Common myeloid progenitor, CD34-positive (primary cell): Measurements from ENCODE around the gene NPAS3.

ENCODE experiments used
- CTCF ChIA-PET: fragments of 350-600 bp; sonication (Branson Sonifier 250); formaldehyde crosslinking; loops from one replicate; lab custom pipeline; 2021; ENCODE audit warnings: antibody characterized with exemption; lab: Charles Lee
- POLR2A ChIA-PET: fragments of 350-600 bp; sonication (Branson Sonifier 250); formaldehyde crosslinking; loops from one replicate; lab custom pipeline; 2021; ENCODE audit warnings: antibody characterized with exemption; lab: Charles Lee
- DNase-seq, 3 donors: peaks; one replicate each; pipeline versions ENCODE4 v3.0.0 to v3.0.0-alpha.2; 2013
- H3K27ac ChIP-seq, 2 experiments: 1 replicate in 1 of 2; 2 replicates in 1 of 2; pipeline ENCODE4 v1.7.0; 2013; ENCODE audit warnings: inconsistent platforms in 2 of 2, low read length in 2 of 2, mild to moderate bottlenecking in 2 of 2, low read depth in 1 of 2, moderate library complexity in 1 of 2; ENCODE audit not compliant: severe bottlenecking in 2 of 2, insufficient read depth in 1 of 2, poor library complexity in 1 of 2
- H3K27me3 ChIP-seq, 5 experiments: replicated peaks in 2 of 5; 1 replicate in 3 of 5; 2 replicates in 2 of 5; pipeline versions ENCODE4 v1.6.1 to v1.7.0; 2013; ENCODE audit warnings: low read length in 4 of 5, mild to moderate bottlenecking in 2 of 5, moderate library complexity in 2 of 5, inconsistent platforms in 1 of 5; ENCODE audit not compliant: insufficient read depth in 5 of 5, control insufficient read depth in 4 of 5
- H3K36me3 ChIP-seq, 4 experiments: 1 replicate in 2 of 4; 2 replicates in 2 of 4; pipeline versions ENCODE4 v1.6.1 to v1.7.0; 2013; ENCODE audit warnings: low read length in 3 of 4, control low read depth in 1 of 4, mild to moderate bottlenecking in 1 of 4; ENCODE audit not compliant: control insufficient read depth in 4 of 4, insufficient read depth in 4 of 4
- H3K4me1 ChIP-seq, 4 experiments: 1 replicate in 3 of 4; 2 replicates in 1 of 4; pipeline versions ENCODE4 v1.6.1 to v1.7.1; 2013; ENCODE audit warnings: low read length in 3 of 4, mild to moderate bottlenecking in 3 of 4, control low read depth in 1 of 4, inconsistent platforms in 1 of 4, moderate library complexity in 1 of 4; ENCODE audit not compliant: control insufficient read depth in 4 of 4, insufficient read depth in 4 of 4; ENCODE audit errors: control extremely low read depth in 1 of 4
- H3K4me3 ChIP-seq, 7 experiments: 1 replicate in 4 of 7; 2 replicates in 3 of 7; pipeline versions ENCODE4 v1.5.1 to v1.7.0; 2013; ENCODE audit warnings: mild to moderate bottlenecking in 7 of 7, low read length in 6 of 7, moderate library complexity in 6 of 7, inconsistent platforms in 2 of 7, low read depth in 2 of 7, control low read depth in 1 of 7; ENCODE audit not compliant: insufficient read depth in 4 of 7, control insufficient read depth in 1 of 7; ENCODE audit errors: extremely low read depth in 1 of 7
- H3K9me3 ChIP-seq, 5 experiments: 1 replicate in 4 of 5; 2 replicates in 1 of 5; pipeline versions ENCODE4 v1.6.1 to v1.7.1; 2013; ENCODE audit warnings: low read length in 4 of 5, mild to moderate bottlenecking in 2 of 5, inconsistent platforms in 1 of 5, low read depth in 1 of 5, moderate library complexity in 1 of 5; ENCODE audit not compliant: control insufficient read depth in 4 of 5, insufficient read depth in 2 of 5; ENCODE audit errors: control extremely low read depth in 1 of 5
- whole genome bisulfite sequencing: methylation state at CpG from one replicate; pipeline ENCODE4 v1.1.5; 2013; ENCODE audit not compliant: insufficient coverage; 5-methylcytosine and 5-hydroxymethylcytosine counted together

NPAS3 gene

DNA sequence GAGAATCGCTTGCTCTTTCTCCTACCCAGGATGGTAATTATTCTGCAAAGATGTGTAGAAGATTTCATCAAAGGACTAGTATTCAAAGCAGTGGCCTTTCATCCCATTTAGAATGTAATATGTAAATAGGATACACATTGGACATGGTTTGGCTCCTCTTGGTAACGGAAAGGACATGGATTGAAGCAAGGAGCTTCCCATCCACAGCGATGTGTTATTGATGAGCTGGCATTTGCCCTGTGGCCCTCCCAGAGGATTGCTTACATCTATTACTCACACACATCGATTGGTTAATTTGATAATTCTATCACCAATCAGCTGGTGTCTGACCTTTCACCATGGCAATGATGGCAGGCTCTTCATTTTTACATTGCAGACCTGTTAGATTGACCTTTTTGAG lies 553.8 kb downstream of the NPAS3 start:
- no peaks in the 10 kb centered on the region for H3K4me1 ChIP-seq
- peaks cover 0 to 2% (median 0%) of the 10 kb centered on the region in 5 experiments for H3K9me3 ChIP-seq
- no peaks in the 10 kb centered on the region for H3K36me3 ChIP-seq
- CTCF ChIA-PET, result interaction anchor here (0.7 kb wide), 1 partner anchor 20 kb away, joined by 3 read pairs; no protein-coding TSS in a partner anchor
- WGBS, result 100% methylated on average over 2 of the region's 4 CpGs
- H3K4me3 ChIP-seq, result no peak overlapping the region
- H3K27me3 ChIP-seq, result no peaks in the 10 kb centered on the region
- no peak for DNase-seq
- H3K27ac ChIP-seq, result no peak overlapping the region
- POLR2A ChIA-PET, result no interaction called here

DNA sequence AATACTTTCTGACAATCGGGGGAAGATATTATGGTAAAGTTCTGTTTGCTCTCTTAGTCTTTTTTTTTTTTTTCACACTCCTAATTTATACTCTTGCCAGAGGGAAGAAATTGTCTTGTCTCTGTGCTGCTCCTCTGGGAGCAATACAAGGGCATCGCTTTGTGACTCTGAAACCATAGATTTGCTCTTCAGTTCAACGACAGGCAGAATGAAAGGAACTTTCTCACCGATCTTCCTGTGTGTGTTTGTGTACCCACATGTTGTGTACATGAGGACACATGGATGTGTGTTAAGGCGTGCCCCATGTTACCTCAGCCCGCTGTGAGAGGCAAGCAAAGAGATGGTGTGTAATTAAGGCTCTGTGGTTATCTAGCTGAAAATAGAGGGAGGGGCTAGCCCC lies 554.6 kb downstream of the NPAS3 start:
- WGBS, result 100% methylated on average over 4 of the region's 6 CpGs
- no peak overlapping the region for H3K4me3 ChIP-seq

DNA sequence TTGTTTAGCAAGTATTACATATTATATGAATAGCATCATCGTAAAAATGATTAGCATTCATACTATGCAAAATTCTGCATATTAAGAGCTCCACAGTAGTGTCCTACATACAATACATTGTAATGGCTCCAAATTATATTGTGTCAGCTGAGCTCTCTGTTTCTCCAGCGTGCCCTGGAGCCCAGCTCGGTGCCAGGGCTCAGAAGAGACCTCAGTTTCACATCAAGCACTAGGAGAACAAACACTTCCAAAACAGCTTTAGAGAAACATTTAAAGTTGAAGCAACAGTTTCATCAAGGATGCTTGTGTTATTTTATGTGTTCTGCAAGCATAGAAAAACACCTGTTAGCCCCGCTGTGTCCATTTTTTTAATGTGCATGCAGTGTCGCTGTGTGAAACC lies 555.3 kb downstream of the NPAS3 start:
- CTCF ChIA-PET, result interaction anchor here (0.9 to 2.0 kb wide), 2 partner anchors 18 to 298 kb away, joined by 3 to 6 read pairs; no protein-coding TSS in a partner anchor
- Histone ChIP-seq H3K27me3 (no peaks in the 10 kb centered on the region), H3K27ac (no peak overlapping the region), H3K9me3 (peaks cover 0 to 2% (median 0%) of the 10 kb centered on the region in 5 experiments), H3K4me3 (no peak overlapping the region), H3K4me1 (no peaks in the 10 kb centered on the region), H3K36me3 (no peaks in the 10 kb centered on the region)
- no peak for DNase-seq
- POLR2A ChIA-PET, result interaction anchor here (0.6 kb wide), 1 partner anchor 998 kb away, joined by 3 read pairs; no protein-coding TSS in a partner anchor
- 100% methylated on average over 2 of the region's 5 CpGs for WGBS

More for the DNA sequence above, 554.6 kb downstream of the NPAS3 start:
- H3K36me3 ChIP-seq, result no peaks in the 10 kb centered on the region
- H3K27me3 ChIP-seq, result no peaks in the 10 kb centered on the region
- POLR2A ChIA-PET, result no interaction called here
- CTCF ChIA-PET, result interaction anchor here (0.7 to 2.0 kb wide), 2 partner anchors 21 to 299 kb away, joined by 3 to 6 read pairs; no protein-coding TSS in a partner anchor
- no peaks in the 10 kb centered on the region for H3K4me1 ChIP-seq
- no peak for DNase-seq
- no peak overlapping the region for H3K27ac ChIP-seq
- H3K9me3 ChIP-seq, result peaks cover 0 to 2% (median 0%) of the 10 kb centered on the region in 5 experiments

DNA sequence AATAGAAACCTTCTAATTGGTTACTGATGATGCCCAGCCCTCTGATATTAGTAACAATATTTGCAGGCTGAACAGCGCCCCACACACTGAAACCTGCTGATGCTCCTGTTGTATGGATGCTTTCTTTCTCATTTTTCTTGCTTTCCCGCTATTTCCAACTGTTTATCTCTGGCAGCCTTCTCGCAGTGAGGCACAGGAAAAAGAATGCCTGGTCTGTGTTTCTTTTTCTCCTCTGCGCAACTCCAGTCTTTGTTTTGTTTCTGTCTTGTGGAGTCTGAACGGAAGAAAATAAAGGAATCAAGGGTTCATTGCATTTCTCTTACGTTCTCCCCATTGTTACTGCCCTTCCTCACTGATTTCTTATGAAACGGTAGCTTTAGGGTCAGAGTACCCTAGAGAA lies 561.0 kb downstream of the NPAS3 start:
- no peaks in the 10 kb centered on the region for H3K36me3 ChIP-seq
- no peaks in the 10 kb centered on the region for H3K27me3 ChIP-seq
- H3K9me3 ChIP-seq, result peaks cover 0 to 1% (median 0%) of the 10 kb centered on the region in 5 experiments
- POLR2A ChIA-PET, result no interaction called here
- 97% methylated on average over 6 of the region's 7 CpGs for WGBS
- no peak for DNase-seq
- H3K4me3 ChIP-seq, result no peak overlapping the region
- H3K4me1 ChIP-seq, result no peaks in the 10 kb centered on the region
- no peak overlapping the region for H3K27ac ChIP-seq
- CTCF ChIA-PET, result interaction anchor here (0.7 kb wide), 1 partner anchor 12 kb away, joined by 3 read pairs; no protein-coding TSS in a partner anchor

DNA sequence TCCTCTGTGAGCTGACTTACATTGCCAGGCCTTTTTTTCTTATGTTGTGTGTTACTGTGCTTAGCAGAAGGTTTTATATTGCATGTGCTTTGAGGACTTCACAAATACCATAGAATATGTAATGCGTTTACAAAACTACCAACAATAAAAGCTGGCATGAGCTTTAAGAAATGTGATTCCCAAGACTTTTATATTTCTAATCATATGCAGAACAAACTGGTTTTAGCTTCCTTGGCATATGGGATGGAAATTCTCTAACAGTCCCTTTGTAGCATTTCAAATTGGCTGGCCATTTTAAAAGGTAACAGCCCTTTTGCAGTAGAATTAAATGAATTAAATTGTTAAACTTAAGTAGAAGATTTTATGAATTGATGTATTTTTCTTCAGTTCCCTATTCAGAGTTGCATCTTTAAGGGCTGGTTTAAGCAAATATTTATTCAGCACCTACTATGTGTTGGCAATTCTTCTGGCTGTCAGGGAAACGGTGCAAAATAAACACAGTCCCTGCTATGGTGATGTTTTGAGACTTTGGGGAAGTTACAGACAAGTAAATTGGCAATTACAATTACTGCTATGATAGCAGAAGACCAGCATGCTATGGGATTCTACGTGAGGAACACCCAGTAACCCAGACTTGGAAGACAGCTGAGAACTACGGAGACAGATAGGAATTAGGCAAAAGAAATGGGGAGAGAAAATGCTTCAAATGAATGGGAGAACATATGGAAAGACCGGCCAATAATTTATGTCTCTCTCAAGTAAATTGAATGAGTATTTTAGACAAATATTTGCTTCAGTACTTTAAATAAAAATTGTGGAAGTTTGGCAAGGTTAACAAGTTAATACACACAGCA lies 565.8 kb downstream of the NPAS3 start:
- no peaks in the 10 kb centered on the region for H3K36me3 ChIP-seq
- ChIA-PET POLR2A (no interaction called here), CTCF (interaction anchor here (1.7 kb wide), 1 partner anchor 20 kb away, joined by 4 read pairs; no protein-coding TSS in a partner anchor)

DNA sequence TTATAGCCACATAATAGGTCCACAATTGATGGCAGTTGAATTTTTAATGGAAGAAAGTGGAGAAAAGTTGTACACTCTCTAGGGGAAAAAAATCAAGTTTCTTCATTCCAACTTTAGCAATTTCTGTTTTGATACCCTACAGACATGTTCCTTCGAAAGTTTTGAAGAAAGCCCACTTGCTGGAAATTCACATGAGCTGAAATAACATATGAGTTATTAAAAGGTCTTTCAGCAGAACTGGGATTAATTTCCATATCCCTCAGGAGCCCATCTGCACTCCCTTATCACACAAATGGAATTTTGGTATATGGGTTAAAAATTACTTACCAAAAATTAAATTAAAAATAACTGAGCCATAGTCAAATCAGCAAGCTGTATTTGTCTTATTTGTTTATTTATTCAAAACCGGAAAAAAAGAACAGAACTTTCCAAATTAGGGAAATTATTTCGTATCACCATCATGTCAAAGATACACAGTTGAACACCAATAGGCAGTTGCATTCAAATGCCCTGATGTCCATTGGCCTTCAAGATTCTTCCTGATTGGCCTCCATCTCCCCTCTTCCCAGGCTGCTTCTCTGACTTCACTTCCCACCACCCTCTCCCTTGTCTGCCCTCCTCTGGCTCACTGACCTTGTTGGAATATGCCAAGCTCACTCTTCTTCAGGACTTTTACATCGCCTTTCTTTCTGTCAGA lies 566.7 kb downstream of the NPAS3 start:
- WGBS, result 100% methylated on average over 1 of the region's 4 CpGs
- ChIA-PET CTCF (interaction anchor here (0.9 kb wide), 1 partner anchor 19 kb away, joined by 3 read pairs; no protein-coding TSS in a partner anchor), POLR2A (no interaction called here)
- no peaks in the 10 kb centered on the region for H3K27me3 ChIP-seq
- no peak overlapping the region for H3K27ac ChIP-seq
- no peaks in the 10 kb centered on the region for H3K36me3 ChIP-seq
- DNase-seq, result no peak
- H3K4me3 ChIP-seq, result no peak overlapping the region
- H3K4me1 ChIP-seq, result peaks cover 0 to 3% (median 0%) of the 10 kb centered on the region in 4 experiments
- H3K9me3 ChIP-seq, result no peaks in the 10 kb centered on the region

More for the DNA sequence above, 565.8 kb downstream of the NPAS3 start:
- Histone ChIP-seq H3K27ac (no peak overlapping the region), H3K4me3 (no peak overlapping the region), H3K9me3 (no peaks in the 10 kb centered on the region), H3K27me3 (no peaks in the 10 kb centered on the region), H3K4me1 (peaks cover 0 to 3% (median 0%) of the 10 kb centered on the region in 4 experiments)
- peak in 2 of 3 donors; percentile 9 to 28 for DNase-seq
- WGBS, result 86% methylated on average over 3 of the region's 5 CpGs
